HL-60 (cell line): ENCODE data around the gene RITA1.

Experiments used
- DNase-seq, 2 experiments: peaks; one replicate each; pipeline ENCODE4 v3.0.0-alpha.2; 2010 to 2020; ENCODE audit warnings: low read depth in 1 of 2, low spot score in 1 of 2
- H3K27ac ChIP-seq: fragments of 250-450 bp; sonication (Bioruptor Pico); replicated peaks from 2 replicates; pipeline ENCODE4 v1.5.1; 2020; ENCODE audit warnings: mild to moderate bottlenecking, moderate library complexity
- H3K27me3 ChIP-seq: fragments of 250-450 bp; sonication (Bioruptor Pico); 2 replicates; pipeline ENCODE4 v1.5.1; 2021; ENCODE audit warnings: mild to moderate bottlenecking, moderate library complexity; ENCODE audit not compliant: insufficient read depth, poor library complexity, severe bottlenecking
- H3K4me3 ChIP-seq: replicated peaks from 2 replicates; pipeline ENCODE4 v1.5.1; 2011; ENCODE audit warnings: mild to moderate bottlenecking, control low read depth, low read length; ENCODE audit not compliant: insufficient read depth
- CTCF ChIP-seq: IDR thresholded peaks from one replicate; pipeline ENCODE4 v1.5.1; 2011; ENCODE audit warnings: low read length, control low read depth, inconsistent platforms; ENCODE audit not compliant: insufficient read depth
- GABPA ChIP-seq: IDR thresholded peaks from 2 replicates; pipeline ENCODE4 v1.6.1; 2012; ENCODE audit warnings: low read depth
- POLR2AphosphoS5 ChIP-seq: IDR thresholded peaks from 2 replicates; pipeline ENCODE4 v1.6.1; 2012; ENCODE audit warnings: low read depth
- SPI1 ChIP-seq: IDR thresholded peaks from 2 replicates; pipeline ENCODE4 v1.6.1; 2012; ENCODE audit warnings: low read depth, mild to moderate bottlenecking, borderline replicate concordance
- TF ChIP-seq, protein P1 (sequence below): IDR thresholded peaks from 2 replicates; pipeline ENCODE4 v1.6.1; 2012; ENCODE audit warnings: low read depth; ENCODE audit not compliant: insufficient replicate concordance

RITA1 gene

GRCh38 chr12:113152835-113153814 lies 32.4 kb upstream of the RITA1 start:
- TF ChIP-seq GABPA: no peak
- TF ChIP-seq CTCF: peak; percentile 57
- TF ChIP-seq SPI1: no peak
- 0 out of 2 replicates have a peak, but pooled peaks have one; percentile 37 for TF ChIP-seq POLR2AphosphoS5
- Histone ChIP-seq H3K4me3 (peak overlapping the region; percentile 49), H3K27me3 (no peaks in the 10 kb centered on the region), H3K27ac (peak overlapping the region; percentile 80)
- DNase-seq: peak; percentile 73 to 88

DNA sequence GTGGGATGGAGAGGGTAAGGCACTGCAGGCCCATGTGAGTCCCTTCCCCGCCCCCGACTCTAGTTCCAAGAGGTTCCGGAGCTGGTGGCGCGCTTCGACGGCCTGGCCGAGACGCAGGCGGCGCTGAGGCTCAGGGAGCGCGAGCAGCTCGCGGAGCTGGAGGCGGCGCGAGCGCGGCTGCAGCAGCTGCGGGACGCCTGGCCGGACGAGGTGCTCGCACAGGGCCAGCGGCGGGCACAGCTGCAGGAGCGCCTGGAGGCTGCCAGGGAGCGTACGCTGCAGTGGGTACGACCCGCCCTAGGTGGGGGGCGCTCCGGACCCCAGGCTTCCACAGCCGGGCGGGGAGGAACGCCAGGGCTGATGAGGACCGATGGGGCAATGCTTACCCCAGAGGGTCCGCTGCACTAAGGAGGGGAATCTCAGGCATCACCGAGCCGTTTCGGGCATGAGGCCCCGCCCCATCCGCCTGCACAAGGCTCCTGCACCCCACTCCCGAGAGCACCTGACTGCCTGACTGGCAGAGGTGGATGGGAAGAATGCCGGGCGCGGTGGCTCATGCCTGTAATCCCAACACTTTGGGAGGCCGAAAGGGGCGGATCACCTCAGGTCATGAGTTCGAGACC lies 31.1 kb upstream of the RITA1 start:
- TF ChIP-seq, protein P1, sequence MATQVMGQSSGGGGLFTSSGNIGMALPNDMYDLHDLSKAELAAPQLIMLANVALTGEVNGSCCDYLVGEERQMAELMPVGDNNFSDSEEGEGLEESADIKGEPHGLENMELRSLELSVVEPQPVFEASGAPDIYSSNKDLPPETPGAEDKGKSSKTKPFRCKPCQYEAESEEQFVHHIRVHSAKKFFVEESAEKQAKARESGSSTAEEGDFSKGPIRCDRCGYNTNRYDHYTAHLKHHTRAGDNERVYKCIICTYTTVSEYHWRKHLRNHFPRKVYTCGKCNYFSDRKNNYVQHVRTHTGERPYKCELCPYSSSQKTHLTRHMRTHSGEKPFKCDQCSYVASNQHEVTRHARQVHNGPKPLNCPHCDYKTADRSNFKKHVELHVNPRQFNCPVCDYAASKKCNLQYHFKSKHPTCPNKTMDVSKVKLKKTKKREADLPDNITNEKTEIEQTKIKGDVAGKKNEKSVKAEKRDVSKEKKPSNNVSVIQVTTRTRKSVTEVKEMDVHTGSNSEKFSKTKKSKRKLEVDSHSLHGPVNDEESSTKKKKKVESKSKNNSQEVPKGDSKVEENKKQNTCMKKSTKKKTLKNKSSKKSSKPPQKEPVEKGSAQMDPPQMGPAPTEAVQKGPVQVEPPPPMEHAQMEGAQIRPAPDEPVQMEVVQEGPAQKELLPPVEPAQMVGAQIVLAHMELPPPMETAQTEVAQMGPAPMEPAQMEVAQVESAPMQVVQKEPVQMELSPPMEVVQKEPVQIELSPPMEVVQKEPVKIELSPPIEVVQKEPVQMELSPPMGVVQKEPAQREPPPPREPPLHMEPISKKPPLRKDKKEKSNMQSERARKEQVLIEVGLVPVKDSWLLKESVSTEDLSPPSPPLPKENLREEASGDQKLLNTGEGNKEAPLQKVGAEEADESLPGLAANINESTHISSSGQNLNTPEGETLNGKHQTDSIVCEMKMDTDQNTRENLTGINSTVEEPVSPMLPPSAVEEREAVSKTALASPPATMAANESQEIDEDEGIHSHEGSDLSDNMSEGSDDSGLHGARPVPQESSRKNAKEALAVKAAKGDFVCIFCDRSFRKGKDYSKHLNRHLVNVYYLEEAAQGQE: no peak
- no peak for TF ChIP-seq CTCF
- Histone ChIP-seq H3K4me3 (no peak overlapping the region; the same call in 1 of the 2 replicates), H3K27ac (no peak overlapping the region), H3K27me3 (no peaks in the 10 kb centered on the region)
- no peak for DNase-seq

GRCh38 chr12:113155060-113155459 lies 30.5 kb upstream of the RITA1 start:
- Histone ChIP-seq H3K27ac (no peak overlapping the region), H3K4me3 (no peak overlapping the region), H3K27me3 (no peaks in the 10 kb centered on the region)
- no peak for DNase-seq
- no peak for TF ChIP-seq SPI1
- TF ChIP-seq CTCF: no peak
- TF ChIP-seq GABPA: no peak
- no peak for TF ChIP-seq POLR2AphosphoS5
- TF ChIP-seq, protein P1: no peak
